ENCODE measurements around the gene PGA5. TPM values are rescaled to one million over a fixed set of nuclear protein-coding genes. Genes with fewer than 3 reads are reported as not detected.

PGA5 gene
- polyA plus RNA-seq, 1 donor from 2014 or later, result not detected

DNA sequence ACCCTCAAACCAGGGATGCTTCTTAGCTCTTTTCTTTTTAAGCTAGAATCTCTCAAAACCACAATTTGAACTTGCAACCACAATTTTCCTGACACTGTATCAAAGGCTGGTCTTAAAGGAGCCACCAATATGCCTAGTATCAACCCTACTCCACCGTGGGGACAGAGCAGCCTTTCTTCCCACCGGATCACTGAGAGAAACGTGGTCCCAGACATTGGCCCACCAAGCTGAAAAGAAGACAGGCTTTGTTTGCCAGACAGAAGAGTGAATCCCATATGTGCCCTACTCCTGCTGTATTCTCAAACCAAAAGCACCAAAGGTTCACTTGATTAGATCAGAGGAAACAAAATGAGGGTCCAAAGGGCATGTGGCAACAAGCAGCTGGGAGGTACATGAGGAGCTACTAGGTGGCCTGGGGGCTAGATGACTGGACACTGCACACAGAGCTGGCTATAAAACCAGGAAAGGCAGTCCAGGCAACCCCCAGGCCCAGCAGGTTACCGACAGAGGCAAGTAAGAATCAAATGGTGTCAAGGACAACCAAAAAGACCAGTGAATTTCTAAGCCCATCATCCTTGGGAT lies 57.8 kb downstream of the PGA5 start:
- no peak overlapping the region for H3K4me2 ChIP-seq (ENCODE audit: low read length)

More for the DNA sequence above, 57.8 kb downstream of the PGA5 start:
- H4K20me1 ChIP-seq (ENCODE audit: insufficient read depth), result no peaks in the 10 kb centered on the region
- H3K4me3 ChIP-seq (ENCODE audit: low read length), result no peak overlapping the region
- TF ChIP-seq POLR2AphosphoS5 (IDR thresholded peaks at IDR 0.05) (no peak), RAD21 (conservative IDR thresholded peaks at IDR 0.05) (no peak), EZH2 (IDR thresholded peaks at IDR 0.05; ENCODE audit: borderline replicate concordance, insufficient read depth, low read length, poor library complexity, severe bottlenecking) (no peak), TAF1 (IDR thresholded peaks at IDR 0.05; ENCODE audit: low read depth) (no peak), MXI1 (conservative IDR thresholded peaks at IDR 0.05; ENCODE audit: poor library complexity, severe bottlenecking) (no peak)
- TF ChIP-seq, protein P1, sequence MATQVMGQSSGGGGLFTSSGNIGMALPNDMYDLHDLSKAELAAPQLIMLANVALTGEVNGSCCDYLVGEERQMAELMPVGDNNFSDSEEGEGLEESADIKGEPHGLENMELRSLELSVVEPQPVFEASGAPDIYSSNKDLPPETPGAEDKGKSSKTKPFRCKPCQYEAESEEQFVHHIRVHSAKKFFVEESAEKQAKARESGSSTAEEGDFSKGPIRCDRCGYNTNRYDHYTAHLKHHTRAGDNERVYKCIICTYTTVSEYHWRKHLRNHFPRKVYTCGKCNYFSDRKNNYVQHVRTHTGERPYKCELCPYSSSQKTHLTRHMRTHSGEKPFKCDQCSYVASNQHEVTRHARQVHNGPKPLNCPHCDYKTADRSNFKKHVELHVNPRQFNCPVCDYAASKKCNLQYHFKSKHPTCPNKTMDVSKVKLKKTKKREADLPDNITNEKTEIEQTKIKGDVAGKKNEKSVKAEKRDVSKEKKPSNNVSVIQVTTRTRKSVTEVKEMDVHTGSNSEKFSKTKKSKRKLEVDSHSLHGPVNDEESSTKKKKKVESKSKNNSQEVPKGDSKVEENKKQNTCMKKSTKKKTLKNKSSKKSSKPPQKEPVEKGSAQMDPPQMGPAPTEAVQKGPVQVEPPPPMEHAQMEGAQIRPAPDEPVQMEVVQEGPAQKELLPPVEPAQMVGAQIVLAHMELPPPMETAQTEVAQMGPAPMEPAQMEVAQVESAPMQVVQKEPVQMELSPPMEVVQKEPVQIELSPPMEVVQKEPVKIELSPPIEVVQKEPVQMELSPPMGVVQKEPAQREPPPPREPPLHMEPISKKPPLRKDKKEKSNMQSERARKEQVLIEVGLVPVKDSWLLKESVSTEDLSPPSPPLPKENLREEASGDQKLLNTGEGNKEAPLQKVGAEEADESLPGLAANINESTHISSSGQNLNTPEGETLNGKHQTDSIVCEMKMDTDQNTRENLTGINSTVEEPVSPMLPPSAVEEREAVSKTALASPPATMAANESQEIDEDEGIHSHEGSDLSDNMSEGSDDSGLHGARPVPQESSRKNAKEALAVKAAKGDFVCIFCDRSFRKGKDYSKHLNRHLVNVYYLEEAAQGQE (IDR thresholded peaks at IDR 0.05; ENCODE audit: borderline replicate concordance), result no peak
- no peak overlapping the region for H3K9ac ChIP-seq (ENCODE audit: low read length)
- H3K79me2 ChIP-seq (replicated peaks; ENCODE audit: insufficient read depth, low read length), result peaks cover 2% of the 10 kb centered on the region
- no peaks in the 10 kb centered on the region for H3F3A ChIP-seq (ENCODE audit: insufficient read depth, low read length, poor library complexity, severe bottlenecking)
- no peak overlapping the region for H2AFZ ChIP-seq (ENCODE audit: low read depth, low read length)
- H3K27me3 ChIP-seq (ENCODE audit: insufficient read depth, low read depth, low read length), result no peaks in the 10 kb centered on the region
- H3K9me2 ChIP-seq (ENCODE audit: insufficient read depth, low read length), result no peaks in the 10 kb centered on the region
- no peak overlapping the region for H3K27ac ChIP-seq (ENCODE audit: low read length)
- H3K36me3 ChIP-seq (ENCODE audit: insufficient read depth, low read length), result no peaks in the 10 kb centered on the region
- H3K9me3 ChIP-seq (ENCODE audit: low read length), result no peaks in the 10 kb centered on the region

Other genes with a start within 250 kb of the PGA5 start
- gene CD5, start 138.7 kb upstream of the PGA5 start, polyA plus RNA-seq, result not detected in 2 replicates
- gene VPS37C, start 79.7 kb upstream of the PGA5 start, polyA plus RNA-seq, result 7.2 and 7.3 TPM in 2 replicates
- not detected in 2 replicates for gene PGA3, start 37.7 kb upstream of the PGA5 start, polyA plus RNA-seq
- gene PGA4, start 18.8 kb upstream of the PGA5 start, polyA plus RNA-seq, result not detected in 2 replicates
- gene VWCE, start 54.1 kb downstream of the PGA5 start, polyA plus RNA-seq, result 5.5 and 9.8 TPM in 2 replicates
- 197 and 203 TPM in 2 replicates for gene DDB1, start 91.9 kb downstream of the PGA5 start, polyA plus RNA-seq
- gene TKFC, start 92.1 kb downstream of the PGA5 start, polyA plus RNA-seq, result 18.1 and 46.0 TPM in 2 replicates
- 36.3 and 44.6 TPM in 2 replicates for gene CYB561A3, start 120.7 kb downstream of the PGA5 start, polyA plus RNA-seq
- gene TMEM138, start 121.2 kb downstream of the PGA5 start, polyA plus RNA-seq, result 19.6 and 38.9 TPM in 2 replicates
- gene TMEM216, start 151.4 kb downstream of the PGA5 start, polyA plus RNA-seq, result 22.0 and 22.4 TPM in 2 replicates
- 80.2 and 82.5 TPM in 2 replicates for gene CPSF7, start 188.8 kb downstream of the PGA5 start, polyA plus RNA-seq
- 54.5 and 72.8 TPM in 2 replicates for gene SDHAF2, start 188.9 kb downstream of the PGA5 start, polyA plus RNA-seq

All from neural cell (in vitro differentiated cells).